ENCODE results near the gene TMEM86B. TPM values are rescaled to one million over a fixed set of nuclear protein-coding genes. Genes with fewer than 3 reads are reported as not detected.
A peak's percentile ranks its signal among the peaks of the same experiment; 100 is the strongest.

TMEM86B gene
- total RNA-seq, 1 donor from 2014 or later = 8.3 TPM

- H3K9me3 Mint-ChIP-seq = no peaks in the 10 kb centered on the region
- no peaks in the 10 kb centered on the region for H3K27me3 Mint-ChIP-seq (ENCODE audit: insufficient read depth)
- H3K4me3 Mint-ChIP-seq = no peak overlapping the region
- DNase-seq (ENCODE audit: low spot score) = no peak
- H3K36me3 Mint-ChIP-seq (ENCODE audit: low read depth) = no peaks in the 10 kb centered on the region
- H3K27ac Mint-ChIP-seq = no peak overlapping the region
- intact Hi-C loops (cut with micrococcal nuclease) = no loop called here
- peaks cover 17% of the 10 kb centered on the region for H3K4me1 Mint-ChIP-seq (ENCODE audit: low read depth)
Observed at GRCh38 chr19:55188625-55189024, 39.9 kb downstream of the TMEM86B start.

- H3K36me3 Mint-ChIP-seq (ENCODE audit: low read depth) = no peaks in the 10 kb centered on the region
- DNase-seq (ENCODE audit: low spot score) = no peak
- no peak overlapping the region for H3K4me3 Mint-ChIP-seq
- intact Hi-C loops (cut with micrococcal nuclease) = no loop called here
- no peak overlapping the region for H3K27ac Mint-ChIP-seq
- H3K27me3 Mint-ChIP-seq (ENCODE audit: insufficient read depth) = peaks cover 5% of the 10 kb centered on the region
- H3K4me1 Mint-ChIP-seq (ENCODE audit: low read depth) = peaks cover 17% of the 10 kb centered on the region
- no peaks in the 10 kb centered on the region for H3K9me3 Mint-ChIP-seq
Observed at GRCh38 chr19:55186080-55186479, 42.5 kb downstream of the TMEM86B start.

- Mint-ChIP-seq H3K4me3 (no peak overlapping the region), H3K36me3 (ENCODE audit: low read depth) (no peaks in the 10 kb centered on the region), H3K4me1 (ENCODE audit: low read depth) (peaks cover 10% of the 10 kb centered on the region), H3K27ac (no peak overlapping the region), H3K9me3 (no peaks in the 10 kb centered on the region), H3K27me3 (ENCODE audit: insufficient read depth) (peaks cover 23% of the 10 kb centered on the region)
- DNase-seq (ENCODE audit: low spot score) = no peak
- intact Hi-C loops (cut with micrococcal nuclease) = no loop called here
Observed at GRCh38 chr19:55181740-55182139, 46.8 kb downstream of the TMEM86B start.

- Mint-ChIP-seq H3K27me3 (ENCODE audit: insufficient read depth) (peaks cover 34% of the 10 kb centered on the region), H3K27ac (peak within 1 kb of the TSS; percentile 58), H3K4me3 (peak within 1 kb of the TSS; percentile 64), H3K4me1 (ENCODE audit: low read depth) (peaks cover 5% of the 10 kb centered on the region), H3K36me3 (ENCODE audit: low read depth) (no peaks in the 10 kb centered on the region), H3K9me3 (no peaks in the 10 kb centered on the region)
- intact Hi-C loops (cut with micrococcal nuclease) = loop anchor here (1.0 to 2.0 kb wide), 3 partner anchors 37 to 159 kb away; partner anchors contain the start of genes KMT5C and PPP6R1
- peak; percentile 67 for DNase-seq (ENCODE audit: low spot score)
Observed at GRCh38 chr19:55179606-55180484, 48.7 kb downstream of the TMEM86B start, which contains the start of gene SYT5. Gene SYT5, minus strand, starts transcription at chr19:55180289. Its CDS starts 1,248 bp downstream, at chr19:55179041.

- Mint-ChIP-seq H3K9me3 (no peaks in the 10 kb centered on the region), H3K4me1 (ENCODE audit: low read depth) (peaks cover 11% of the 10 kb centered on the region), H3K27me3 (ENCODE audit: insufficient read depth) (peaks cover 36% of the 10 kb centered on the region)
Observed at GRCh38 chr19:55178781-55179599, 49.6 kb downstream of the TMEM86B start.

More at GRCh38 chr19:55178781-55179599, 49.6 kb downstream of the TMEM86B start:
- DNase-seq (ENCODE audit: low spot score) = peak; percentile 90
- Mint-ChIP-seq H3K27ac (peak overlapping the region; percentile 34), H3K36me3 (ENCODE audit: low read depth) (no peaks in the 10 kb centered on the region), H3K4me3 (peak overlapping the region; percentile 64)
- intact Hi-C loops (cut with micrococcal nuclease) = loop anchor here (1.0 to 2.0 kb wide), 3 partner anchors 38 to 160 kb away; partner anchors contain the start of genes KMT5C and PPP6R1

Other genes with a start within 250 kb of the TMEM86B start
- 0.59 TPM in 1 of 2 replicates, not detected in the other for gene GP6, start 190.5 kb downstream of the TMEM86B start, total RNA-seq
- 21.7 and 26.4 TPM in 2 replicates for gene RDH13, start 165.6 kb downstream of the TMEM86B start, total RNA-seq
- 3.3 and 6.0 TPM in 2 replicates for gene EPS8L1, start 152.9 kb downstream of the TMEM86B start, total RNA-seq
- gene PPP1R12C, start 111.1 kb downstream of the TMEM86B start, total RNA-seq = 114 and 115 TPM in 2 replicates
- gene TNNT1, start 79.6 kb downstream of the TMEM86B start, total RNA-seq = not detected in 2 replicates
- not detected in 2 replicates for gene TNNI3, start 71.0 kb downstream of the TMEM86B start, total RNA-seq
- gene DNAAF3, start 62.1 kb downstream of the TMEM86B start, total RNA-seq = 0.36 TPM in 1 of 2 replicates, not detected in the other
- not detected in 2 replicates for gene SYT5, start 48.5 kb downstream of the TMEM86B start, total RNA-seq
- gene PTPRH, start 19.3 kb downstream of the TMEM86B start, total RNA-seq = 0.16 TPM in 1 of 2 replicates, not detected in the other
- gene PPP6R1, start 30.3 kb upstream of the TMEM86B start, total RNA-seq = 200 and 202 TPM in 2 replicates
- gene HSPBP1, start 51.3 kb upstream of the TMEM86B start, total RNA-seq = 66.4 and 69.6 TPM in 2 replicates
- gene BRSK1, start 55.2 kb upstream of the TMEM86B start, total RNA-seq = 7.8 and 8.4 TPM in 2 replicates
- 0.71 TPM in 1 of 2 replicates, not detected in the other for gene TMEM150B, start 96.6 kb upstream of the TMEM86B start, total RNA-seq
- 29.1 and 29.9 TPM in 2 replicates for gene KMT5C, start 111.1 kb upstream of the TMEM86B start, total RNA-seq
- gene COX6B2, start 126.0 kb upstream of the TMEM86B start, total RNA-seq = 0.26 TPM in 1 of 2 replicates, not detected in the other
- 0.05 TPM in 1 of 2 replicates, not detected in the other for gene GARIN5B, start 134.5 kb upstream of the TMEM86B start, total RNA-seq
- 0.34 TPM in 1 of 2 replicates, not detected in the other for gene IL11, start 141.7 kb upstream of the TMEM86B start, total RNA-seq
- not detected in 2 replicates for gene TMEM190, start 148.1 kb upstream of the TMEM86B start, total RNA-seq
- 9.7 and 10.6 TPM in 2 replicates for gene TMEM238, start 155.5 kb upstream of the TMEM86B start, total RNA-seq
- gene RPL28, start 157.2 kb upstream of the TMEM86B start, total RNA-seq = 1,835 and 1,847 TPM in 2 replicates
- 224 and 225 TPM in 2 replicates for gene UBE2S, start 179.0 kb upstream of the TMEM86B start, total RNA-seq
- gene SHISA7, start 214.5 kb upstream of the TMEM86B start, total RNA-seq = not detected in 2 replicates
- gene ISOC2, start 232.9 kb upstream of the TMEM86B start, total RNA-seq = 31.3 and 34.3 TPM in 2 replicates
- not detected in 2 replicates for gene C19orf85, start 236.0 kb upstream of the TMEM86B start, total RNA-seq
- 7.6 and 10.4 TPM in 2 replicates for gene ZNF628, start 247.9 kb upstream of the TMEM86B start, total RNA-seq

All from activated T-helper 1 cell treated with anti-CD3 and anti-CD28 coated beads, Interleukin-12 subunit alpha, Interleukin-12 subunit beta, Interleukin-2, Interleukin-4 antibody, amounts not matched to agents 30 ng/mL and 10 ng/mL and 1 ng/mL, durations not matched to agents 14 hours and 24 hours and 36 hours (primary cell).